ENCODE data around the gene MRPS30.

GRCh38 chr5:44795496-44795895, 13.3 kb upstream of the MRPS30 start:
- TF ChIP-seq EZH2 (IDR thresholded peaks at IDR 0.05; ENCODE audit: insufficient read depth, low read length) (no peak), CTCF (IDR thresholded peaks at IDR 0.05; ENCODE audit: insufficient read depth, low read depth, low read length) (no peak)

Measured in astrocyte (in vitro differentiated cells and primary cell).